ENCODE results near the gene KEL.

KEL gene

GRCh38 chr7:143002106-143002505, 39.9 kb upstream of the KEL start:
- peak; percentile 37 for TF ChIP-seq CTCF (conservative IDR thresholded peaks at IDR 0.05; ENCODE audit: low read length)
- no peak for DNase-seq (ENCODE audit: low read depth)
- no peak overlapping the region for H3K4me3 ChIP-seq (ENCODE audit: low read length)

- no peak overlapping the region for H3K4me3 ChIP-seq (ENCODE audit: low read length)
- no peak for TF ChIP-seq CTCF (conservative IDR thresholded peaks at IDR 0.05; ENCODE audit: low read length)
- DNase-seq (ENCODE audit: low read depth): no peak
Observed at GRCh38 chr7:143000648-143001047, 38.5 kb upstream of the KEL start.

GRCh38 chr7:142999793-143000192, 37.6 kb upstream of the KEL start:
- no peak for DNase-seq (ENCODE audit: low read depth)
- no peak for TF ChIP-seq CTCF (conservative IDR thresholded peaks at IDR 0.05; ENCODE audit: low read length)
- H3K4me3 ChIP-seq (ENCODE audit: low read length): no peak overlapping the region

- TF ChIP-seq CTCF (conservative IDR thresholded peaks at IDR 0.05; ENCODE audit: low read length): no peak
- no peak overlapping the region for H3K4me3 ChIP-seq (ENCODE audit: low read length)
- no peak for DNase-seq (ENCODE audit: low read depth)
Observed at GRCh38 chr7:142998966-142999365, 36.8 kb upstream of the KEL start.

GRCh38 chr7:142997456-142997989, 35.4 kb upstream of the KEL start:
- no peak for TF ChIP-seq CTCF (conservative IDR thresholded peaks at IDR 0.05; ENCODE audit: low read length)
- H3K4me3 ChIP-seq (ENCODE audit: low read length): no peak overlapping the region
- no peak for DNase-seq (ENCODE audit: low read depth)

GRCh38 chr7:142992427-142992826, 30.3 kb upstream of the KEL start:
- peak; percentile 25 for DNase-seq (ENCODE audit: low read depth)
- TF ChIP-seq CTCF (conservative IDR thresholded peaks at IDR 0.05; ENCODE audit: low read length): no peak
- H3K4me3 ChIP-seq (ENCODE audit: low read length): no peak overlapping the region; the same call in 1 of the 2 replicates

- no peak for DNase-seq (ENCODE audit: low read depth)
- no peak overlapping the region for H3K4me3 ChIP-seq (ENCODE audit: low read length)
- no peak for TF ChIP-seq CTCF (conservative IDR thresholded peaks at IDR 0.05; ENCODE audit: low read length)
Observed at GRCh38 chr7:142984297-142984696, 22.1 kb upstream of the KEL start.
